OCI-LY7 (cell line): ENCODE results near the gene SPATA24.

Source experiments
- EZH2phosphoT487 ChIP-seq: fragments of 200-600 bp; sonication (generic); IDR thresholded peaks from 2 replicates; pipeline ENCODE4 v1.6.1; 2018; ENCODE audit warnings: low read depth, borderline replicate concordance, mild to moderate bottlenecking, mixed run types, antibody characterized with exemption, low read length, moderate library complexity, mixed read lengths
- TF ChIP-seq, protein P1 (sequence below): fragments of 200-600 bp; sonication (generic); conservative IDR thresholded peaks from 2 replicates; pipeline ENCODE4 v1.5.1; 2014; ENCODE audit warnings: mild to moderate bottlenecking, antibody characterized with exemption, low read length, moderate library complexity, mixed read lengths

DNA sequence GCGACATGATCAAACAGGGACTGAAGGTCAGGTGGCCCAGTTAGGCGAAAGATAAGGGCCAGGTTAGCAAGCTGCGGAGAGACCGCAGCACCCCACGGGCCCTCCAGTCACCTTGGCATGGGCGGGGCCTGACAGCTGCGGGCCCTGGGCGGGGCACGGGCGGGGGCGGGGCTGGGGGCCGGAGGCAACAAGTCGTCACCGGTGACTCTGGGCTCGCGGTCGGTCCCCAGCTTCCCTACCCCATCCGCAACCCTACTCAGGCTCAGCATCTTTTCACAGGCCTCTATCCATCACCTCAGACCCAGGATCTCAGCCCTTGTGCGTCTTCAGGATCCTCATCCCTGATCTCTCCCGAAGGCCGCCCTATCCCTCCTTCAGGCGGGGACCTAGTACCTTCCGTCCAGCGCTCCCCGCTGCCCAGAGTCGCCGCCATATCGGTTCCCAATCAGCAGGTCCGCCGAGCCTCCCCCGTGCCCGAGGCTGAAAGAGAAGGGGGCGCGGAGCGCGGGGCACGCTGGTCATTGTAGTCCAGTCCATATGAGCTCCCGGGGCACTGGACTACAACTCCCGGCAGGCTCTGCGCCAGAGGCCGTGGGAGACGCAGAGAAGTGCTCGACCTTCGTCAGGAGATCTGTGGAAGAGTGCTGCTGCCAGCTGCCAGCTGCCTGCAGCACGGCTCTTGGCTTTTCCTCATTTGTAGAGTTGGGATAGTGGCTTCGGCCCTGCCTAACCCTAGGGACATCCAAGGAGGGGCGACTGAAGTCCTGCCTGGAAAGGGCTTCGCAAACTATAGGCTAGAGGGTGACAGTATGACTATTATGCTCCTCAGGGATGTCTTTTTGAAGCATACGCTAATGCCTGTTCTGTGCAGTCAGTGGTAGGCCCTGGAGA, 35.4 kb upstream of the SPATA24 start, which contains the start of gene DNAJC18:
- TF ChIP-seq, protein P1, sequence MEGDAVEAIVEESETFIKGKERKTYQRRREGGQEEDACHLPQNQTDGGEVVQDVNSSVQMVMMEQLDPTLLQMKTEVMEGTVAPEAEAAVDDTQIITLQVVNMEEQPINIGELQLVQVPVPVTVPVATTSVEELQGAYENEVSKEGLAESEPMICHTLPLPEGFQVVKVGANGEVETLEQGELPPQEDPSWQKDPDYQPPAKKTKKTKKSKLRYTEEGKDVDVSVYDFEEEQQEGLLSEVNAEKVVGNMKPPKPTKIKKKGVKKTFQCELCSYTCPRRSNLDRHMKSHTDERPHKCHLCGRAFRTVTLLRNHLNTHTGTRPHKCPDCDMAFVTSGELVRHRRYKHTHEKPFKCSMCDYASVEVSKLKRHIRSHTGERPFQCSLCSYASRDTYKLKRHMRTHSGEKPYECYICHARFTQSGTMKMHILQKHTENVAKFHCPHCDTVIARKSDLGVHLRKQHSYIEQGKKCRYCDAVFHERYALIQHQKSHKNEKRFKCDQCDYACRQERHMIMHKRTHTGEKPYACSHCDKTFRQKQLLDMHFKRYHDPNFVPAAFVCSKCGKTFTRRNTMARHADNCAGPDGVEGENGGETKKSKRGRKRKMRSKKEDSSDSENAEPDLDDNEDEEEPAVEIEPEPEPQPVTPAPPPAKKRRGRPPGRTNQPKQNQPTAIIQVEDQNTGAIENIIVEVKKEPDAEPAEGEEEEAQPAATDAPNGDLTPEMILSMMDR = no peak
- TF ChIP-seq EZH2phosphoT487 = no peak
